ENCODE results near the gene FBXO48. TPM values are rescaled to one million over a fixed set of nuclear protein-coding genes. Genes with fewer than 3 reads are reported as not detected.

The FBXO48 gene
- total RNA-seq, 1 experiment from 2014 or later: 2.5 TPM

DNA sequence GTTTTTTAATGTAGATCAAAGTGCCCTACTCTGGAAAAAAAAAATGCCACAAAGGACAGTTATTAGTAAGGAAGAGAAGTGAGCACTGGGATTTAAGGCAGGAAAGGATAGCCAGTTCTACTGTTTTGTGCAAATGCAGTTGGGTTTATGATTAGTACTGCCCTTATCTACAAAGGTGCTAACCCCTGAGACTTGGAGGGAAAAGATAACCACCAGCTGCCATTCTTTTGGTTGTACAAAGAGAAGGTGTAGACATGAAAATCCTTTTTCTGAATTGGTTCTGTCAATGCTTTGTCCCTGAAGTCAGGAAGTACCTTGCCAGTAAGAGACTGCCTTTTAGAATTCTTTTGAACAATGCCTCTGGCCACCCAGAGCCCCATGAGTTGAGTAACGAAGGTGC lies 11.6 kb upstream of the FBXO48 start:
- intact Hi-C loops (cut with micrococcal nuclease; ENCODE audit: unreplicated experiment): no loop called here
- H3K9me3 Mint-ChIP-seq (ENCODE audit: low read depth, unreplicated experiment): no peaks in the 10 kb centered on the region
- H3K36me3 Mint-ChIP-seq (ENCODE audit: insufficient read depth, unreplicated experiment): no peaks in the 10 kb centered on the region
- no peaks in the 10 kb centered on the region for H3K27me3 Mint-ChIP-seq (ENCODE audit: unreplicated experiment)
- TF ChIP-seq, protein P1, sequence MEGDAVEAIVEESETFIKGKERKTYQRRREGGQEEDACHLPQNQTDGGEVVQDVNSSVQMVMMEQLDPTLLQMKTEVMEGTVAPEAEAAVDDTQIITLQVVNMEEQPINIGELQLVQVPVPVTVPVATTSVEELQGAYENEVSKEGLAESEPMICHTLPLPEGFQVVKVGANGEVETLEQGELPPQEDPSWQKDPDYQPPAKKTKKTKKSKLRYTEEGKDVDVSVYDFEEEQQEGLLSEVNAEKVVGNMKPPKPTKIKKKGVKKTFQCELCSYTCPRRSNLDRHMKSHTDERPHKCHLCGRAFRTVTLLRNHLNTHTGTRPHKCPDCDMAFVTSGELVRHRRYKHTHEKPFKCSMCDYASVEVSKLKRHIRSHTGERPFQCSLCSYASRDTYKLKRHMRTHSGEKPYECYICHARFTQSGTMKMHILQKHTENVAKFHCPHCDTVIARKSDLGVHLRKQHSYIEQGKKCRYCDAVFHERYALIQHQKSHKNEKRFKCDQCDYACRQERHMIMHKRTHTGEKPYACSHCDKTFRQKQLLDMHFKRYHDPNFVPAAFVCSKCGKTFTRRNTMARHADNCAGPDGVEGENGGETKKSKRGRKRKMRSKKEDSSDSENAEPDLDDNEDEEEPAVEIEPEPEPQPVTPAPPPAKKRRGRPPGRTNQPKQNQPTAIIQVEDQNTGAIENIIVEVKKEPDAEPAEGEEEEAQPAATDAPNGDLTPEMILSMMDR (IDR thresholded peaks at IDR 0.05; ENCODE audit: unreplicated experiment): no peak
- no peak overlapping the region for H3K27ac Mint-ChIP-seq (ENCODE audit: unreplicated experiment)
- no peak overlapping the region for H3K4me3 Mint-ChIP-seq (ENCODE audit: low read depth, unreplicated experiment)
- CTCF ChIA-PET: no interaction called here
- H3K4me1 Mint-ChIP-seq (ENCODE audit: low read depth, unreplicated experiment): peaks cover 8% of the 10 kb centered on the region
- DNase-seq: no peak
- no TSS peak for BruUV-seq (replicated peaks)

GRCh38 chr2:68476454-68476853 lies 9.4 kb upstream of the FBXO48 start:
- H3K9me3 Mint-ChIP-seq (ENCODE audit: low read depth, unreplicated experiment): no peaks in the 10 kb centered on the region
- intact Hi-C loops (cut with micrococcal nuclease; ENCODE audit: unreplicated experiment): no loop called here
- H3K27ac Mint-ChIP-seq (ENCODE audit: unreplicated experiment): no peak overlapping the region
- no peak for DNase-seq
- no peaks in the 10 kb centered on the region for H3K36me3 Mint-ChIP-seq (ENCODE audit: insufficient read depth, unreplicated experiment)
- H3K4me1 Mint-ChIP-seq (ENCODE audit: low read depth, unreplicated experiment): no peaks in the 10 kb centered on the region
- CTCF ChIA-PET: no interaction called here
- no peak overlapping the region for H3K4me3 Mint-ChIP-seq (ENCODE audit: low read depth, unreplicated experiment)
- TF ChIP-seq, protein P1 (IDR thresholded peaks at IDR 0.05; ENCODE audit: unreplicated experiment): no peak
- BruUV-seq (replicated peaks): no TSS peak
- H3K27me3 Mint-ChIP-seq (ENCODE audit: unreplicated experiment): no peaks in the 10 kb centered on the region

DNA sequence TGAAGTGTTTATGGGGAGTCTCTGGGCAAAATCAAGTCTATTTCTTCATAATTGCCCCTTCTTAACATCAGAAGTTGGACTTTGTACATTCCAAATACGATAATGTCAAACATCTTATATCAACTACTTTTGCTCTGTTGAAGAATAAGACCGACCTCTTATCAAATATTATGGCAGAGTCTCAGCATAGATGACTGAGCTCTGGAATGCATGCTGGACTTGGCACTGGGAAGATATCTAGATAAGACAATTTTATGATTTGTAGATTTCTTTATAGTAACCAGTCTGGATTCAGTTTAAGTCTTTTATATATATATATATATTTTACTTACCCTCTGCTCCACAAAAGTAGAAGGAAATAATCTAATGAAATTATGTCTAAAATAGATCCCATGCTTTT lies 8.5 kb upstream of the FBXO48 start:
- no peak overlapping the region for H3K4me3 Mint-ChIP-seq (ENCODE audit: low read depth, unreplicated experiment)
- no peaks in the 10 kb centered on the region for H3K36me3 Mint-ChIP-seq (ENCODE audit: insufficient read depth, unreplicated experiment)
- no TSS peak for BruUV-seq (replicated peaks)
- no peaks in the 10 kb centered on the region for H3K4me1 Mint-ChIP-seq (ENCODE audit: low read depth, unreplicated experiment)
- TF ChIP-seq, protein P1 (IDR thresholded peaks at IDR 0.05; ENCODE audit: unreplicated experiment): no peak
- no peaks in the 10 kb centered on the region for H3K9me3 Mint-ChIP-seq (ENCODE audit: low read depth, unreplicated experiment)
- no peak for DNase-seq
- no peak overlapping the region for H3K27ac Mint-ChIP-seq (ENCODE audit: unreplicated experiment)
- CTCF ChIA-PET: interaction anchor here (1.4 kb wide), 1 partner anchor 13 kb away, joined by 3 read pairs; no protein-coding TSS in a partner anchor
- intact Hi-C loops (cut with micrococcal nuclease; ENCODE audit: unreplicated experiment): no loop called here
- no peaks in the 10 kb centered on the region for H3K27me3 Mint-ChIP-seq (ENCODE audit: unreplicated experiment)

GRCh38 chr2:68475110-68475509 lies 8.0 kb upstream of the FBXO48 start:
- DNase-seq: peak; percentile 34
- intact Hi-C loops (cut with micrococcal nuclease; ENCODE audit: unreplicated experiment): no loop called here
- peak overlapping the region; percentile 37 for H3K27ac Mint-ChIP-seq (ENCODE audit: unreplicated experiment)
- no peak overlapping the region for H3K4me3 Mint-ChIP-seq (ENCODE audit: low read depth, unreplicated experiment)
- H3K4me1 Mint-ChIP-seq (ENCODE audit: low read depth, unreplicated experiment): peaks cover 3% of the 10 kb centered on the region
- TF ChIP-seq, protein P1 (IDR thresholded peaks at IDR 0.05; ENCODE audit: unreplicated experiment): no peak
- BruUV-seq (replicated peaks): no TSS peak
- no peaks in the 10 kb centered on the region for H3K27me3 Mint-ChIP-seq (ENCODE audit: unreplicated experiment)
- H3K36me3 Mint-ChIP-seq (ENCODE audit: insufficient read depth, unreplicated experiment): no peaks in the 10 kb centered on the region
- CTCF ChIA-PET: interaction anchor here (1.4 kb wide), 1 partner anchor 13 kb away, joined by 3 read pairs; no protein-coding TSS in a partner anchor
- no peaks in the 10 kb centered on the region for H3K9me3 Mint-ChIP-seq (ENCODE audit: low read depth, unreplicated experiment)
